Astrocyte (in vitro differentiated cells and primary cell): ENCODE measurements around the gene SMYD4. TPM values are rescaled to one million over a fixed set of nuclear protein-coding genes. Genes with fewer than 3 reads are reported as not detected.
"Not testable (repeated sequence)": the region's sequence is repeated elsewhere in the genome, so short reads cannot be mapped to it uniquely, and the experiment has no call there.

ENCODE experiments used
- DNase-seq: peaks from one replicate; pipeline ENCODE4 v3.0.0-alpha.2; 2010; ENCODE audit warnings: low read depth
- FAIRE-seq: peaks from 2 replicates; lab custom pipeline; 2011; peaks lifted over from hg19 to GRCh38; lab: Jason Lieb, UNC
- H2AFZ ChIP-seq: 2 replicates; pipeline ENCODE4 v1.6.0; 2012; ENCODE audit warnings: low read depth, low read length, inconsistent platforms
- H3K27ac ChIP-seq: 2 replicates; pipeline ENCODE4 v1.5.1; 2011; ENCODE audit warnings: low read depth, low read length, inconsistent platforms
- H3K27me3 ChIP-seq: 2 replicates; pipeline ENCODE4 v1.6.0; 2011; ENCODE audit warnings: low read length, inconsistent platforms; ENCODE audit not compliant: insufficient read depth
- H3K36me3 ChIP-seq: 2 replicates; pipeline ENCODE4 v1.5.1; 2011; ENCODE audit warnings: low read length, inconsistent platforms; ENCODE audit not compliant: insufficient read depth
- H3K4me1 ChIP-seq: 2 replicates; pipeline ENCODE4 v1.5.1; 2011; ENCODE audit warnings: low read length, inconsistent platforms; ENCODE audit not compliant: insufficient read depth
- H3K4me2 ChIP-seq: 2 replicates; pipeline ENCODE4 v1.6.0; 2012; ENCODE audit warnings: low read length, inconsistent platforms
- H3K4me3 ChIP-seq: 2 replicates; pipeline ENCODE4 v1.5.1; 2011; ENCODE audit warnings: low read depth, mild to moderate bottlenecking, low read length, inconsistent platforms; ENCODE audit not compliant: insufficient read depth
- H3K79me2 ChIP-seq: 2 replicates; pipeline ENCODE4 v1.6.0; 2012; ENCODE audit warnings: mild to moderate bottlenecking, low read length, inconsistent platforms; ENCODE audit not compliant: insufficient read depth
- H3K9ac ChIP-seq: 2 replicates; pipeline ENCODE4 v1.6.0; 2012; ENCODE audit warnings: mild to moderate bottlenecking, low read length, inconsistent platforms
- H3K9me3 ChIP-seq: 2 replicates; pipeline ENCODE4 v1.5.1; 2012; ENCODE audit warnings: low read depth, mild to moderate bottlenecking, low read length, inconsistent platforms; ENCODE audit not compliant: insufficient read depth
- H4K20me1 ChIP-seq: 2 replicates; pipeline ENCODE4 v1.6.0; 2012; ENCODE audit warnings: low read length, inconsistent platforms; ENCODE audit not compliant: insufficient read depth
- H3K27ac Mint-ChIP-seq: one replicate; pipeline ENCODE4 v1.8.0; 2021; ENCODE audit warnings: mild to moderate bottlenecking, mixed read lengths; ENCODE audit not compliant: unreplicated experiment
- H3K27me3 Mint-ChIP-seq: one replicate; pipeline ENCODE4 v1.8.0; 2021; ENCODE audit warnings: low read depth, mixed read lengths; ENCODE audit not compliant: unreplicated experiment
- H3K36me3 Mint-ChIP-seq: one replicate; pipeline ENCODE4 v1.8.0; 2021; ENCODE audit warnings: low read depth, mixed read lengths; ENCODE audit not compliant: unreplicated experiment
- H3K4me1 Mint-ChIP-seq: one replicate; pipeline ENCODE4 v1.8.0; 2021; ENCODE audit warnings: low read depth, mixed read lengths; ENCODE audit not compliant: unreplicated experiment
- H3K4me3 Mint-ChIP-seq: one replicate; pipeline ENCODE4 v1.8.0; 2021; ENCODE audit warnings: mild to moderate bottlenecking, moderate library complexity, mixed read lengths; ENCODE audit not compliant: unreplicated experiment
- H3K9me3 Mint-ChIP-seq: one replicate; pipeline ENCODE4 v1.8.0; 2021; ENCODE audit warnings: mild to moderate bottlenecking, mixed read lengths; ENCODE audit not compliant: unreplicated experiment
- EZH2 ChIP-seq: IDR thresholded peaks from 2 replicates; pipeline ENCODE4 v1.6.1; 2012; ENCODE audit warnings: mild to moderate bottlenecking, low read length, inconsistent platforms; ENCODE audit not compliant: insufficient read depth
- total RNA-seq: library from RNA; stranded (reverse); gene quantifications from 2 replicates; pipeline ENCODE4 v1.2.1, GENCODE V29; 2021
- TF ChIP-seq, protein P1 (sequence below): IDR thresholded peaks from 2 replicates; pipeline ENCODE4 v1.5.1; 2011; ENCODE audit warnings: low read depth, mild to moderate bottlenecking, inconsistent platforms, low read length, moderate library complexity; ENCODE audit not compliant: insufficient read depth

Gene SMYD4
- total RNA-seq, 1 donor from 2014 or later = 10.7 TPM

DNA sequence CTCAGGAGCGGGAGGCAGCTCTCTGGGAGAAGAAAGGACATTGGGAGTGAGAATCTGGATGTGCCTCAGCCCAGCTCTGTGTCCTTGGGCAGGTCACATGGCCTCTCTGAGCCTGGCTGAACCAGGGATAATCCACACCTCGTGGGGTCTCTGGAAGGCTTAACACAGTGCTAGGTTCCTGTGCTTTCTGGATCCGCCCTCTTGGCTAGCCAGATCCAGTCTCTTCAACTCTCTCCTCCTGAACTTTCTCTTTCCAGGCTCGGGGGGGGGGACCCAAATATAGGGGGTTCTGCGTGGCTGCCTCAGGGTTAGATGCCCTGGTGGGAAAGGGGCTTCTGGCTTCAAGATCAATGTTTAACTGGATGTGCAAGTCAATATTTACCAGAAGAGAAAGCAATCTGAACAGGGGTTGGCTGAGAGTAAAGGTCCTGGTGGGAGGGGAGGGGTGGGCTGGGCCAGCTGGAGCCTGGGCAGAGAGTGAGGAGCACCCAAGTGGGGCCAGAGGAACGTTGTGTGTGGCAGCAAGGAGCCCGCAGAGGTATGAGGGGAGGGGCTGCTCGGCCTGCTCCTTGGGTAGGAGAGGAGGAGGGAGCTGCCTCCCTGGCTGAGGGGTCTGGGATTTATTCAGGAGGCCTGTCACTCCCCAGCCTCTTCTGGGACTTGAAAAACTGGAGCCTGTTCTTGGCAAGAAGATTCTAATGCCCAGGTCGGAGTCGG lies 87.2 kb downstream of the SMYD4 start, which contains the start of gene SERPINF2:
SERPINF2 (plus strand) TSS at position 501 of the 717 bp plus-strand sequence. CDS start 2,125 bp downstream, outside the sequence.
- H3K27ac Mint-ChIP-seq = no peak within 1 kb of the TSS

DNA sequence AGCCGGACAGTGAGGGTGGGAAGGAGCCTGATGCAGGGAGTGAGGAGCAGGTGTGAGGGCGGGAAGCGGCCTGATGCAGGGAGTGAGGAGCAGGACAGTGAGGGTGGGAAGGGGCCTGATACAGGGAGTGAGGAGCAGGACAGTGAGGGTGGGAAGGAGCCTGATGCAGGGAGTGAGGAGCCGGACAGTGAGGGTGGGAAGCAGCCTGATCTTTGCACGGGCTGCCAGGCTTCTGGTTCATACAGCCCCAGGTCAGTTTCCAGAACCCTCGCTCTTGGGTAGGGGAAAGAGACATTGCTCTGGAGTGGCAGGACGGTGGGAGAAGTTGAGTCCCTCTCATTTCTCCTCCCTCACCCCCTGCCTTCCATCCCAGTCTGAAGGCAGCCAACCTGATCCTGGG lies 87.8 kb downstream of the SMYD4 start:
- not testable (repeated sequence) for FAIRE-seq, H3K4me3 Mint-ChIP-seq, H3K79me2 ChIP-seq, H3K9me3 Mint-ChIP-seq, DNase-seq, H3K36me3 ChIP-seq, H3K9me3 ChIP-seq, H3K9ac ChIP-seq, H3K27me3 ChIP-seq, H3K27ac Mint-ChIP-seq, H3K36me3 Mint-ChIP-seq, H4K20me1 ChIP-seq, H3K4me3 ChIP-seq, H3K4me2 ChIP-seq, H3K4me1 Mint-ChIP-seq, H3K27ac ChIP-seq, H3K4me1 ChIP-seq, H2AFZ ChIP-seq, H3K27me3 Mint-ChIP-seq

More for the DNA sequence above, 87.2 kb downstream of the SMYD4 start, which contains the start of gene SERPINF2:
- no peaks in the 10 kb centered on the region for H3K4me1 Mint-ChIP-seq
- H3K4me3 ChIP-seq = no peak within 1 kb of the TSS
- no peaks in the 10 kb centered on the region for H3K9me3 Mint-ChIP-seq
- peaks cover 4% of the 10 kb centered on the region for H3K27me3 Mint-ChIP-seq
- H3K9me3 ChIP-seq = no peaks in the 10 kb centered on the region
- H3K4me2 ChIP-seq = no peak within 1 kb of the TSS
- H3K9ac ChIP-seq = no peak within 1 kb of the TSS
- DNase-seq (no peak), FAIRE-seq (no peak)
- no peak within 1 kb of the TSS for H3K27ac ChIP-seq
- H3K36me3 ChIP-seq = no peaks in the 10 kb centered on the region
- no peaks in the 10 kb centered on the region for H3K4me1 ChIP-seq
- H3K27me3 ChIP-seq = no peaks in the 10 kb centered on the region
- no peaks in the 10 kb centered on the region for H3K79me2 ChIP-seq
- no peaks in the 10 kb centered on the region for H3K36me3 Mint-ChIP-seq
- no peak within 1 kb of the TSS for H2AFZ ChIP-seq
- TF ChIP-seq EZH2 = no peak
- TF ChIP-seq, protein P1, sequence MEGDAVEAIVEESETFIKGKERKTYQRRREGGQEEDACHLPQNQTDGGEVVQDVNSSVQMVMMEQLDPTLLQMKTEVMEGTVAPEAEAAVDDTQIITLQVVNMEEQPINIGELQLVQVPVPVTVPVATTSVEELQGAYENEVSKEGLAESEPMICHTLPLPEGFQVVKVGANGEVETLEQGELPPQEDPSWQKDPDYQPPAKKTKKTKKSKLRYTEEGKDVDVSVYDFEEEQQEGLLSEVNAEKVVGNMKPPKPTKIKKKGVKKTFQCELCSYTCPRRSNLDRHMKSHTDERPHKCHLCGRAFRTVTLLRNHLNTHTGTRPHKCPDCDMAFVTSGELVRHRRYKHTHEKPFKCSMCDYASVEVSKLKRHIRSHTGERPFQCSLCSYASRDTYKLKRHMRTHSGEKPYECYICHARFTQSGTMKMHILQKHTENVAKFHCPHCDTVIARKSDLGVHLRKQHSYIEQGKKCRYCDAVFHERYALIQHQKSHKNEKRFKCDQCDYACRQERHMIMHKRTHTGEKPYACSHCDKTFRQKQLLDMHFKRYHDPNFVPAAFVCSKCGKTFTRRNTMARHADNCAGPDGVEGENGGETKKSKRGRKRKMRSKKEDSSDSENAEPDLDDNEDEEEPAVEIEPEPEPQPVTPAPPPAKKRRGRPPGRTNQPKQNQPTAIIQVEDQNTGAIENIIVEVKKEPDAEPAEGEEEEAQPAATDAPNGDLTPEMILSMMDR = no peak
- H3K4me3 Mint-ChIP-seq = no peak within 1 kb of the TSS
- H4K20me1 ChIP-seq = peaks cover 5% of the 10 kb centered on the region

DNA sequence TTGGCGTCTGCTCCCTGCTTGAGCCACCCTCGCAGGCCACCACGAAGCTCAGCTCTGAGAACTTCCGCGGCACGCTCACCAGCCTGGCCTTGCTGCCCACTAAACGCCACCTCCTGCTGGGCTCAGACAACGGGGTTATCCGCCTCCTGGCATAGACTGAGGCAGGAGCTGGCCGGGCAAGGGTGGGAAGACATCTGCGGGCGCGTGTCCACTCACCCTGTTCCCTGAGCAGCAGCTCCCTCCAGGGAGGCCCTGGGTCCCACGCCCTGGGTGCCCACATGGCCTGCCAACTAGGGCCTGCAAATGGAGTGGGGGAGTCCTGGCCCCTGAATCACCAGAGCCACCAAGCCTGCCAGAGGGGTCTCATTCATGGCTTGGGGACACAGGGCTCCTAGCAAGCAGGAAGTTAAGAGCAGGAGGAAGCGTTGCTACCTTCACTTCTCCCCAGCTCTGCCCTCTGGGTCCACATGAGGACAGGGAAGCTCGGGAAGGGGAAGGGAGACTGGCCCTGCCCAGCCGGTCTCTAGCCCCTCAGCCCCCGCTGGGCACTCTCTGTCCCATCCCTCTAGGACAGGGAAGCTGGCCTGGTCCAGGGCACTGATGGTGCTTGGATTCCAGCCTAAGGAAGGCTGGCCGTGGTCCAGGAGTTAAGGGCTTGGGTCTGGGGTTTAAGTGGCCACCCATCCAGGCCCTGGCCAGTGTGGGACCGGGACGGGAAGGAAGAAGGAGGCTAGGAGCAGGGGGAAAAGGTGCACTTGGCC lies 92.0 kb downstream of the SMYD4 start:
- no peak for DNase-seq
- H3K79me2 ChIP-seq = no peaks in the 10 kb centered on the region
- no peaks in the 10 kb centered on the region for H3K9me3 Mint-ChIP-seq
- no peak overlapping the region for H3K27ac ChIP-seq
- H3K4me3 ChIP-seq = no peak overlapping the region
- H3K9me3 ChIP-seq = no peaks in the 10 kb centered on the region
- no peaks in the 10 kb centered on the region for H3K27me3 ChIP-seq
- H3K4me1 ChIP-seq = peaks cover 7% of the 10 kb centered on the region
- no peak overlapping the region for H3K9ac ChIP-seq
- H2AFZ ChIP-seq = no peak overlapping the region
- H3K27me3 Mint-ChIP-seq = peaks cover 3% of the 10 kb centered on the region
- H3K4me2 ChIP-seq = no peak overlapping the region
- H3K36me3 Mint-ChIP-seq = peaks cover 4% of the 10 kb centered on the region
- peak overlapping the region; percentile 18 for H3K27ac Mint-ChIP-seq
- no peaks in the 10 kb centered on the region for H3K36me3 ChIP-seq
- peaks cover 14% of the 10 kb centered on the region for H4K20me1 ChIP-seq
- peaks cover 10% of the 10 kb centered on the region for H3K4me1 Mint-ChIP-seq
- H3K4me3 Mint-ChIP-seq = no peak overlapping the region
- TF ChIP-seq, protein P1 = no peak
- FAIRE-seq = no peak
